Loucy (cell line): ENCODE measurements around the gene DCBLD2.

Experiments
- CTCF ChIP-seq: fragments of 200-600 bp; sonication (generic); conservative IDR thresholded peaks from 2 replicates; pipeline ENCODE4 v1.5.1; 2014; ENCODE audit warnings: mild to moderate bottlenecking, antibody characterized with exemption, low read length
- EZH2phosphoT487 ChIP-seq: fragments of 200-600 bp; IDR thresholded peaks from 2 replicates; pipeline ENCODE4 v1.6.1; 2018; ENCODE audit warnings: antibody characterized with exemption, mild to moderate bottlenecking, moderate library complexity, borderline replicate concordance

GRCh38 chr3:98900265-98901118 is 1.0 kb downstream of the DCBLD2 start:
- no peak for TF ChIP-seq CTCF
- TF ChIP-seq EZH2phosphoT487, result no peak
